GM12872 (cell line): Measurements from ENCODE around the gene DPP8.

Experiments used
- CTCF ChIP-seq: IDR thresholded peaks from 3 replicates; pipeline ENCODE4 v1.5.1; 2011; ENCODE audit warnings: low read depth, mild to moderate bottlenecking, low read length, moderate library complexity; ENCODE audit not compliant: insufficient read depth

DPP8 gene

GRCh38 chr15:65532738-65533051 lies 15.2 kb upstream of the DPP8 start:
- no peak for TF ChIP-seq CTCF

- TF ChIP-seq CTCF: no peak
These were observed 13.0 kb upstream of the DPP8 start, which contains the start of gene HACD3 for GRCh38 chr15:65530318-65531111. HACD3 (plus strand) TSS chr15:65530463; CDS start chr15:65530632, 169 bp downstream.

GRCh38 chr15:65529762-65530317 lies 12.4 kb upstream of the DPP8 start:
- TF ChIP-seq CTCF: no peak

- no peak for TF ChIP-seq CTCF
These were observed 11.1 kb upstream of the DPP8 start for GRCh38 chr15:65528461-65529060.

- no peak for TF ChIP-seq CTCF
These were observed 8.1 kb upstream of the DPP8 start for GRCh38 chr15:65525622-65526021.

GRCh38 chr15:65524226-65524625 lies 6.7 kb upstream of the DPP8 start:
- no peak for TF ChIP-seq CTCF

- no peak for TF ChIP-seq CTCF
These were observed 3.9 kb upstream of the DPP8 start for GRCh38 chr15:65521350-65521749.
